Adrenal gland (tissue), 12 donors: ENCODE measurements around the gene MUC5B. TPM values are rescaled to one million over a fixed set of nuclear protein-coding genes. Genes with fewer than 3 reads are reported as not detected.

Source experiments
- DNase-seq, 7 donors: peaks; one replicate each; pipeline ENCODE4 v3.0.0-alpha.2; 2019 to 2020
- H3K27ac ChIP-seq, 5 donors: fragments of 200-600 bp; sonication (generic) in 4 of 5; 1 replicate in 3 of 5; 2 replicates in 2 of 5; pipeline versions ENCODE4 v1.5.1 to v1.8.0; 2016 to 2020; ENCODE audit warnings: mild to moderate bottlenecking in 1 of 5
- H3K27me3 ChIP-seq: fragments of 200-600 bp; 2 replicates; pipeline ENCODE4 v1.8.0; 2021
- H3K36me3 ChIP-seq, 2 donors: fragments of 200-600 bp; replicated peaks in 1 of 2; 1 replicate in 1 of 2; 2 replicates in 1 of 2; pipeline versions ENCODE4 v1.5.1 to v1.8.0; 2018 to 2022
- H3K4me1 ChIP-seq, 2 donors: fragments of 200-600 bp; replicated peaks in 1 of 2; 1 replicate in 1 of 2; 2 replicates in 1 of 2; pipeline versions ENCODE4 v1.5.1 to v1.8.0; 2018 to 2021
- H3K4me3 ChIP-seq, 4 donors: fragments of 200-600 bp; sonication (generic) in 3 of 4; one replicate each; pipeline ENCODE4 v1.5.1; 2016 to 2018
- H3K9me3 ChIP-seq, 3 donors: fragments of 200-600 bp; sonication (generic) in 1 of 3; replicated peaks in 1 of 3; 1 replicate in 2 of 3; 2 replicates in 1 of 3; pipeline versions ENCODE4 v1.5.1 to v1.8.0; 2016 to 2021
- POLR2A ChIP-seq, 2 donors: fragments of 450-650 bp; IDR thresholded peaks; one replicate each; pipeline ENCODE4 v1.6.1; 2017; ENCODE audit warnings: antibody characterized with exemption in 2 of 2, mild to moderate bottlenecking in 2 of 2, moderate library complexity in 1 of 2
- WGBS, 4 donors: extraction: QIAGEN DNeasy Blood & Tissue Kit in 2 of 4; methylation state at CpG; one replicate each; pipeline versions ENCODE4 v1.1.5 to v1.1.7; 2013 to 2017; 5-methylcytosine and 5-hydroxymethylcytosine counted together
- intact Hi-C, 2 donors: fragments of 100-400 bp; cut with DNase I; formaldehyde crosslinking; loops; one replicate each; pipeline versions ENCODE4 v1.14.1 to v1.15.0; 2022 to 2023
- polyA plus RNA-seq, 3 donors: library from polyadenylated mRNA; stranded (reverse); fragments of 200-250 nt in 2 of 3; fragments of 350-450 nt in 1 of 3; fragmentation: Illumina TruSeq in 1 of 3; extraction: RNeasy Lipid Tissue Mini Kit (QIAGEN cat#74804) in 1 of 3; gene quantifications; one replicate each; pipeline ENCODE4 v1.2.3, GENCODE V29; 2013 to 2014
- total RNA-seq, 9 donors: library from RNA; depleted of rRNA in 4 of 9; stranded (reverse); fragments of >200 nt in 4 of 9; fragments of 120-200 nt in 1 of 9; fragmentation: NEBNext Ultra II Directional in 1 of 9; extraction: Animal tissue kit (Norgen Biotek cat#: 25700) in 1 of 9; gene quantifications; one replicate each; pipeline versions ENCODE4 v1.1.0 to v1.2.4, GENCODE V29; 2013 to 2023
- TF ChIP-seq, protein P1 (sequence below), 6 experiments: fragments of 450-650 bp in 4 of 6; fragments of 200-600 bp in 2 of 6; sonication (generic) in 1 of 6; IDR thresholded peaks; 1 replicate in 5 of 6; 2 replicates in 1 of 6; pipeline versions ENCODE4 v1.5.1 to v1.8.0; 2016 to 2021; ENCODE audit warnings: antibody characterized with exemption in 6 of 6, mild to moderate bottlenecking in 2 of 6, moderate library complexity in 1 of 6
- donor health status: healthy with polysubstance abuse.
- donor health status: Bipolar disorder and iron deficiency.
- donor health status: DM: yes; HTN: yes; CAD: no.
- donor health status: DM: no; HTN: no; CAD: no.
- donor health status: DM: no; HTN: no; CAD: no.
- donor health status: DM: yes; HTN: yes; CAD: no.

MUC5B gene
- total and polyA plus RNA-seq, 12 donors, result under 0.01 to 0.95 (median 0.70) TPM; not detected in 7

DNA sequence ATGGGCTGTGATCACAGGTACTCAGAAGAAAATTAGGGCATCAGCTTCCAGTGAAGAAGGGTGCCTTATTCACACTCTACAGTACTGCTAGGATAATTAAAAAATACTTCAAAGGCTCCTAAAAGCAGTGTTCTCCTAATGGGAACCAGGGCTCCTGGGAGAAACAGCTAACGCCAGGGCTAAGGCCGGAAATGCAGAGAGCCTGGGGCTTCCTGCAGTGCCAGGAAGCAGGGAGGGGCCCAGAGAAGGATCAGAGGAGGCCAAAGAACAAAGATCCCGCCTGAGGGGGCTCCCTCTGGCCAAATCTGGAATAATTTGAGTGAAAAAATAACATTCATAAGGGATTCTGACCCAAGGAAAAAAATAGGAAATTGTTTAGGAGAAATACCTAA lies 59.1 kb downstream of the MUC5B start:
- Histone ChIP-seq H3K27ac (peak overlapping the region in 2 of 5 donors; percentile 38 to 45), H3K4me1 (no peaks in the 10 kb centered on the region), H3K4me3 (no peak overlapping the region), H3K36me3 (peaks cover 0 to 71% of the 10 kb centered on the region in 2 donors), H3K27me3 (no peaks in the 10 kb centered on the region), H3K9me3 (no peaks in the 10 kb centered on the region)
- no peak for DNase-seq
- no peak for TF ChIP-seq POLR2A (IDR thresholded peaks at IDR 0.05)
- TF ChIP-seq, protein P1, sequence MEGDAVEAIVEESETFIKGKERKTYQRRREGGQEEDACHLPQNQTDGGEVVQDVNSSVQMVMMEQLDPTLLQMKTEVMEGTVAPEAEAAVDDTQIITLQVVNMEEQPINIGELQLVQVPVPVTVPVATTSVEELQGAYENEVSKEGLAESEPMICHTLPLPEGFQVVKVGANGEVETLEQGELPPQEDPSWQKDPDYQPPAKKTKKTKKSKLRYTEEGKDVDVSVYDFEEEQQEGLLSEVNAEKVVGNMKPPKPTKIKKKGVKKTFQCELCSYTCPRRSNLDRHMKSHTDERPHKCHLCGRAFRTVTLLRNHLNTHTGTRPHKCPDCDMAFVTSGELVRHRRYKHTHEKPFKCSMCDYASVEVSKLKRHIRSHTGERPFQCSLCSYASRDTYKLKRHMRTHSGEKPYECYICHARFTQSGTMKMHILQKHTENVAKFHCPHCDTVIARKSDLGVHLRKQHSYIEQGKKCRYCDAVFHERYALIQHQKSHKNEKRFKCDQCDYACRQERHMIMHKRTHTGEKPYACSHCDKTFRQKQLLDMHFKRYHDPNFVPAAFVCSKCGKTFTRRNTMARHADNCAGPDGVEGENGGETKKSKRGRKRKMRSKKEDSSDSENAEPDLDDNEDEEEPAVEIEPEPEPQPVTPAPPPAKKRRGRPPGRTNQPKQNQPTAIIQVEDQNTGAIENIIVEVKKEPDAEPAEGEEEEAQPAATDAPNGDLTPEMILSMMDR (IDR thresholded peaks at IDR 0.05), result no peak
- WGBS, 4 donors, result 44 to 59% (median 51%) methylated on average over 3 of the region's 3 CpGs
- intact Hi-C loops, result no loop called here

GRCh38 chr11:1283091-1283511 lies 60.2 kb downstream of the MUC5B start:
- WGBS, 4 donors, result 94 to 95% (median 94%) methylated on average over 5 to 18 of the region's 18 CpGs
- no peaks in the 10 kb centered on the region for H3K9me3 ChIP-seq
- DNase-seq, result no peak
- no peak overlapping the region for H3K4me3 ChIP-seq
- no peaks in the 10 kb centered on the region for H3K27me3 ChIP-seq
- TF ChIP-seq POLR2A (IDR thresholded peaks at IDR 0.05), result no peak
- TF ChIP-seq, protein P1 (IDR thresholded peaks at IDR 0.05), result no peak
- intact Hi-C loops, result no loop called here
- no peaks in the 10 kb centered on the region for H3K4me1 ChIP-seq
- H3K36me3 ChIP-seq, result peaks cover 0 to 71% of the 10 kb centered on the region in 2 donors
- H3K27ac ChIP-seq, result no peak overlapping the region

- intact Hi-C loops, result no loop called here
- TF ChIP-seq, protein P1 (IDR thresholded peaks at IDR 0.05), result no peak
- no peak for TF ChIP-seq POLR2A (IDR thresholded peaks at IDR 0.05)
- DNase-seq, result no peak
- Histone ChIP-seq H3K27me3 (no peaks in the 10 kb centered on the region), H3K4me3 (no peak overlapping the region), H3K27ac (no peak overlapping the region), H3K36me3 (peaks cover 0 to 80% of the 10 kb centered on the region in 2 donors), H3K9me3 (no peaks in the 10 kb centered on the region), H3K4me1 (no peaks in the 10 kb centered on the region)
- WGBS, 4 donors, result 91 to 96% (median 93%) methylated on average over 5 to 8 of the region's 8 CpGs
Measured at GRCh38 chr11:1283906-1284305, 61.0 kb downstream of the MUC5B start.

- Histone ChIP-seq H3K9me3 (no peaks in the 10 kb centered on the region), H3K36me3 (peaks cover 0 to 81% of the 10 kb centered on the region in 2 donors)
- WGBS, 4 donors, result 97% methylated on average over 17 to 23 of the region's 23 CpGs
Measured at GRCh38 chr11:1285316-1285744, 62.5 kb downstream of the MUC5B start.

More at GRCh38 chr11:1285316-1285744, 62.5 kb downstream of the MUC5B start:
- H3K27ac ChIP-seq, result no peak overlapping the region
- H3K4me1 ChIP-seq, result no peaks in the 10 kb centered on the region
- no peak for DNase-seq
- no peak overlapping the region for H3K4me3 ChIP-seq
- no peaks in the 10 kb centered on the region for H3K27me3 ChIP-seq
- intact Hi-C loops, result no loop called here
- TF ChIP-seq, protein P1 (IDR thresholded peaks at IDR 0.05), result no peak
- TF ChIP-seq POLR2A (IDR thresholded peaks at IDR 0.05), result no peak
